Stimulated activated CD4-positive, alpha-beta T cell treated with anti-CD3 and anti-CD28 coated beads, TNF-alpha, amount 100 ng/mL, for 4 hours (primary cell): Measurements from ENCODE around the gene MSS51.

Experiments used
- DNase-seq, 3 experiments: peaks; one replicate each; pipeline ENCODE4 v3.0.0-alpha.2; 2020; ENCODE audit warnings: low read depth in 3 of 3

MSS51 gene

DNA sequence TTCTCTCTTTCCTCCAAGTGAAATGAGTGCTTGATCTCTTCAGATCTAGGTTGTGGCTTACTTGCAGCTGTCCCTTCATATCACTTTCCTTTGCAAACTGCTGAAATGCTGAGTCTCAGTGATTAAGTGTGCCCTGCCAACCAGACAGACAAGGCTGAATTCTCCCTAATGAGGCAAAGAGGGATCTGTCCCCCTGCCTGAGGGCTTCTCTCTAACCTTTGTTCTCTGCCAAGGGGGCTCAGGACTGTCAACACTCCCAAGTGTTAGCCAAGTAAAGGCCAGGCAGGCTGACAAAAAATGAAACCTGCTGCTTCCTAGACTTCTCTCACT, at the start of gene MSS51:
Gene MSS51, minus strand, starts transcription at position 24 of the 330 bp plus-strand sequence. CDS start 5,277 bp downstream, outside the sequence.
- no peak for DNase-seq

GRCh38 chr10:73480158-73480557, 46.8 kb upstream of the MSS51 start:
- DNase-seq = no peak

DNA sequence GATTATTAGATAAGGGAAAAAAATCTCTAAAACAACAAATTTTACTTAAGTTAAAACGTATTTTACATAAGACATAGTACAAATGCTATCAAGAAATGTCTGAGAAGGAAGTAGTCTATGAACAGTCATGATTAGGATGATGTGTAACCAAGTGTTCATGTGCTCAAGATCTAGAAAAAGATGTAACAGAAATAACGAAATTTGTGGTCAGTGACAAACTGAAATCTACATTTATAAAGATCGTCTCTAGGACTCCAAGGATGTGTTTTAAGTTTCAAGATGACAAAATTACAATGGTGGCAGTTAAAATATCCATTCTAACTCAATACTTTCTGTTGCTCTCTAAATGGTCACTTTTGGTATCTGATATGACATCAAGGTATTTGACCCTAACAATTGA, 45.3 kb upstream of the MSS51 start:
- DNase-seq = no peak

GRCh38 chr10:73471226-73471625, 37.9 kb upstream of the MSS51 start:
- DNase-seq = no peak

- no peak for DNase-seq
Measured at GRCh38 chr10:73469579-73469978, 36.2 kb upstream of the MSS51 start.

GRCh38 chr10:73467206-73467605, 33.8 kb upstream of the MSS51 start:
- DNase-seq = no peak

DNA sequence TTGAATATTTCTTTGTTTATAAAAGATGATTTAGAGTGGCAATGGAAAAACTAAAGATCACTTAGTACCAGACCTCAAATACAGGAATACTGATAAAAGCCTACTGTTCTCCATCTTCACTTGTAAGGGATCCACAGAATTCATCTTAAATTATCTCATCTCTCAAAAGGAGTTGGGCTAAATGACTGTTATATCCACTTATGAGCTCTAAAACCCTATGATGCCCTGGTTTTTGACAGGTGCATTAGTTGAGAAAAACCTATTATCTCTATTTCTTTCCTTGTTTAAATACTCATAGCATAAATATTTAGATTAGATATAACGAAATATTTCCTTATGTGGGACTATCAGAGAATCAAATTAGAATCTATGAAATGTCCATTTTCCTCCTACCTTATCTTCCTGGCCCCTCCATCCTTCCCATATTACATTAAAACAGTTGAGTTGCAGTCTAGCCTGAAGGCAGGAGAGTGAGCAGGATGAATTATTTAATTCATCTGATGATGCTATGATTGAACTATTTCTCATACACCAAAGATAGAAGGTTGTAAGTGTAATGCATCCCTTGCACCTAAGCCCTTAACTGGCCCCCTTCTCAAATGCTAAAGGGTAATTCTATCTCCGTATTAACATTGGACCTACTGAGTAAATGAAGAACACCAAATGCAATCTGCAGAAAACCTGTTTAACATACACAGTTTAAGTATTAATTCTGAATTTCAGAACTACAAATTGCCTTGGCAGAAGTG, 32.8 kb upstream of the MSS51 start:
- no peak for DNase-seq

- DNase-seq = no peak
Measured at GRCh38 chr10:73460897-73461296, 27.5 kb upstream of the MSS51 start.

- DNase-seq = no peak
Measured at GRCh38 chr10:73459683-73460314, 26.4 kb upstream of the MSS51 start.

- no peak for DNase-seq
Measured at GRCh38 chr10:73456187-73456890, 23.0 kb upstream of the MSS51 start.

DNA sequence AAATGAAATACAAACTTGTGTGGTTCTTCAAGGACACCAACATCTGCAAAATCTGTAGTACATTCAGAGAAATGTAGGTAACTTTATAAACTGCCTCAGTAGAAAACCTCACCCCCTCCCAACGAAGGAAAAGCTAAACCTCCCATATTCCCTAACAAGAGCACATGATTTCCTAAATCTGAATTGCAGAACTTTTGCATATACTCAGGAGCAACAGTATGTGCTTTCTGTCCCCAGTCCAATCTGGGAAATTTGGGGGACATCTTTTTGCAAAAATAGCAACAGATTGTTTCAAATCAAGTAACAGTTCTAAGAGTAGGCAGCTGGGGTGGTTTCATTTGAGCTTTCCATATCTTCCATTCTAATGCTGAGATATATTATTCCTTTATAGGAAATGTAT, 15.8 kb upstream of the MSS51 start:
- DNase-seq = no peak

DNA sequence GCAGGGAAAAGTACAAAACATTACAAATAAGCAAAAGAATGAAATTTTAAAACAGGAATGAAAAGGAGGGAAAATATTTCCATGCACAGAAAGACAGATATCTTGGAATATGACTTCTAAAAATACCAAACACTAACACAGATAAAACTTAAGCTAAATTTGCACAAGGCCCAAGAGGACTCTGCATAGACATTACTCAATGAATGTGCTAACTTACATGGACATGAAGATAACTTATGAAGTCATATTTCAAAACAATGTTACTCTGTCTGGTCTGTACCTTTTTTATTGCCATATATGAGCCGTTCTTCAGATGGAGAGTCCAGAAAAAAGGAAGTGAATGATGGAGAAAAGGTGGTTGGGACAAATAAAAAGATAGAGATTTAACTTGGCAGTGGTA, 15.0 kb upstream of the MSS51 start:
- DNase-seq = no peak

- DNase-seq = no peak
Measured at GRCh38 chr10:73446926-73447325, 13.6 kb upstream of the MSS51 start.

DNA sequence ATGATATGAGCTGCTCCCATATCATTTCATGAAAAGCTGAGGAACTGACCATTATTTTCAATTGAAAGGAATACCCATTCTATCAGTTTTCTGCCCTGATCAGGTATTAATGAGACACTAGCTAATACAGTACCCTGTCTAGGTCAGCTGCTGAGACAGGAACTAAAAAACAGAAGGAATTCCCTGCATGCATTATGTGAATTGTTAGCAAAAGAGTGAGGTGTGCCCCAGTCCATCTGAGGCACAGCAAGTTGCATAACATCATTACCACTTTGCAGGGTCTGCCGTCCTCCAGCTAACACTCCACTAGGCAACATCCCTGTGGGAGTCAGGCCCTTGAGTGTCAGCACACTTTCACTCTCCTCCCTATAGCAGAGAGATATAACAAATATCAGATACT, 11.1 kb upstream of the MSS51 start:
- no peak for DNase-seq

DNA sequence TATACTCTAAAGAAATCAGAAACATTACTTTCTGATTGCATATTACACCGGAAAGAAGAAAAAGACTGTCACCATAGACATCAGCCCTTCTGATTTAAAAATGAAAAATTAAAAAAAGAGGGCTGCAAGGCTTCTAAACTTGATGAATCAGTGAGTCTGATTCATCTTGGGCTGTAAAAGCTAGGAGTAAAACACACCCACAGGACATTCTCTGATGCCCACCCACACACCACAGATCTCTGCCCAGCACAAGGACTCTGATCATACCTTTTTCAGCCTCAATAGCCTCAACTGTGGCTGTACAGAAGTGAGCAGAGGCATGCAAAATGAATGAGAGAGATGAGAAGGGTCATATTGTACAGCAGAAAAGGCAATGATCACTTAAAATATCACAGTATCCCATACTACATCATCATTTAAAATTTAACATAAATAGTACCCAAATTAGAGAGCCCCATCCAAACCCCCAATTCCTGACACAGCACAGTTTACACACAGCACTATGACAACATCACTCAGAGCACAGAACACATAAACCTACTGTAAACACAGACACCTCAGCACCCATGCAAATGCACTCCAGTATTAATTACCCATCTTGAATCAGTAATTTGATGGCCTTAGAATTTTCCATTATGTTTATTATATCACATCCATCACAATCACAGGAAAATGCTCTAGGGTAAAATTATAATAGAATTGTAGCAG, 6.4 kb upstream of the MSS51 start:
- DNase-seq = no peak

- no peak for DNase-seq
Measured at GRCh38 chr10:73439055-73439454, 5.7 kb upstream of the MSS51 start.

- DNase-seq = no peak
Measured at GRCh38 chr10:73432646-73433537, 469 bp downstream of the MSS51 start.

- no peak for DNase-seq
Measured at GRCh38 chr10:73426318-73426717, 7.0 kb downstream of the MSS51 start.

GRCh38 chr10:73424478-73424877, 8.9 kb downstream of the MSS51 start:
- no peak for DNase-seq

DNA sequence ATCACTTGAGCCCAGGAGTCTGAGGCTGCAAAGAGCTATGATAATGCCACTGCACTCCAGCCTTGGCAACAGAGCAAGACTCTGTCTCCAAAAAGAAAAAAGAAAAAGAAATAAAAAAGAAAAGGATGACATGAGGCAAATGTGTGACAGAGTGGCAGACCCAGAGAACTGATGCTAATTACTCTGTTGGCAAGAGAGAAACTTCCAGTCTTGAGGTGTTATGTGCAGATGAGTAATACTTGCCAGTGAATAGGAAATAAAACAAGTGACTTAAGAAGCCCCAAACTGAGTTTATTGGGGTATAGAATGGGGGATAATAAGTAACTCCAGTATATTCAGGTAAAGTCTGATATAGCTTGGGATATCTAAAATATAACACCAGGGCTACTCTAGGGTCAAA, 10.1 kb downstream of the MSS51 start:
- no peak for DNase-seq

DNA sequence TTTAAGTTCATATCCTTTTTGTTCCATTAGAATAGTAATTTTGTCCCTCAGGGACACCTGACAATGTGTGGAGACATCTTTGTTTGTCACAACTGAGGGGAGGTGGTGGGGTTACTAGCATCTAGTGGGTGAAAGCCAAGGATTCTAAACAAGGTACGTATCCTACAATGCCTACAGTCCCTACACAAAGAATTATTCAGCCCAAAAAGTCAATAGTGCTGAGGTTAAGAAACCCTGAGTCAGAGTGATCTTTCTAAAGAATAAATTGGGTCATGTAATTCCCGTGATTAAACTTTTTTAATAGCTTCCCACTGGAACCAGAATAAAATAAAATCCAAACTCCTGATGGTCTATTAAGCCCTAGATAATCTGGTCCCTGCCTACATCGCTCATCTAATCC, 16.8 kb downstream of the MSS51 start:
- no peak for DNase-seq
